Endothelial cell of umbilical vein (primary cell): Measurements from ENCODE around the gene EPHB6.

ENCODE experiments used
- EZH2 ChIP-seq: IDR thresholded peaks from 2 replicates; pipeline ENCODE4 v1.6.1; 2012; ENCODE audit warnings: borderline replicate concordance, low read depth, mild to moderate bottlenecking, moderate library complexity, low read length, inconsistent platforms; ENCODE audit not compliant: severe bottlenecking
- JUN ChIP-seq: IDR thresholded peaks from 2 replicates; pipeline ENCODE4 v1.6.1; 2011; ENCODE audit warnings: borderline replicate concordance, low read depth; ENCODE audit not compliant: insufficient read length, insufficient read depth
- POLR2A ChIP-seq: IDR thresholded peaks from 2 replicates; pipeline ENCODE4 v1.6.1; 2012; ENCODE audit warnings: low read depth, mild to moderate bottlenecking, control low read depth, low read length
- POLR2AphosphoS5 ChIP-seq: IDR thresholded peaks from 2 replicates; pipeline ENCODE4 v1.6.1; 2012; ENCODE audit warnings: low read depth, mild to moderate bottlenecking, control low read depth, low read length, moderate library complexity; ENCODE audit not compliant: insufficient read depth
- TF ChIP-seq, protein P1 (sequence below), 2 donors: IDR thresholded peaks; 1 replicate in 1 of 2; 2 replicates in 1 of 2; pipeline ENCODE4 v1.5.1; 2011; ENCODE audit warnings: low read length in 2 of 2, mild to moderate bottlenecking in 2 of 2, moderate library complexity in 2 of 2, control low read depth in 1 of 2, inconsistent platforms in 1 of 2, low read depth in 1 of 2; ENCODE audit not compliant: insufficient read depth in 1 of 2; ENCODE audit errors: extremely low read depth in 1 of 2

DNA sequence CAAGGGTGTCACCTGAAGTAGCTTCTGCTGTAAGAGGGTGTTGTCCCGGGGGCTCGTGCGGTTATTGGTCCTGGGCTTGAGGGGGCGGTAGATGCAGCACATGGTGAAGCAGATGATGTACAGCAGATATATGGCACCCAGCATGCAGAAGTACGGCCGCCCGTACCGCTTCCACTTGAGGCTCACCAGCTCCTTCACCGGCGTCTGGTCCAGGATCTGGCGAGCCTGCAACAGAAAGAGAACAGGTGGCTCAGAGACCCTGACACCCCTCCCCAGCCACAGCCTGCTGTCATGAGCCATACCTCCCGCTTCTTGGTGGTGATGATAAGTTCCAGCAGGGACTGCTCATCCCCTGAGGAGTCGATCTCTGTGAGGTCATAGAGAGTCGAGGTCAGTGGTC, 20.6 kb downstream of the EPHB6 start:
- no peak for TF ChIP-seq POLR2A
- TF ChIP-seq POLR2AphosphoS5, result no peak
- TF ChIP-seq, protein P1, sequence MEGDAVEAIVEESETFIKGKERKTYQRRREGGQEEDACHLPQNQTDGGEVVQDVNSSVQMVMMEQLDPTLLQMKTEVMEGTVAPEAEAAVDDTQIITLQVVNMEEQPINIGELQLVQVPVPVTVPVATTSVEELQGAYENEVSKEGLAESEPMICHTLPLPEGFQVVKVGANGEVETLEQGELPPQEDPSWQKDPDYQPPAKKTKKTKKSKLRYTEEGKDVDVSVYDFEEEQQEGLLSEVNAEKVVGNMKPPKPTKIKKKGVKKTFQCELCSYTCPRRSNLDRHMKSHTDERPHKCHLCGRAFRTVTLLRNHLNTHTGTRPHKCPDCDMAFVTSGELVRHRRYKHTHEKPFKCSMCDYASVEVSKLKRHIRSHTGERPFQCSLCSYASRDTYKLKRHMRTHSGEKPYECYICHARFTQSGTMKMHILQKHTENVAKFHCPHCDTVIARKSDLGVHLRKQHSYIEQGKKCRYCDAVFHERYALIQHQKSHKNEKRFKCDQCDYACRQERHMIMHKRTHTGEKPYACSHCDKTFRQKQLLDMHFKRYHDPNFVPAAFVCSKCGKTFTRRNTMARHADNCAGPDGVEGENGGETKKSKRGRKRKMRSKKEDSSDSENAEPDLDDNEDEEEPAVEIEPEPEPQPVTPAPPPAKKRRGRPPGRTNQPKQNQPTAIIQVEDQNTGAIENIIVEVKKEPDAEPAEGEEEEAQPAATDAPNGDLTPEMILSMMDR (IDR thresholded peaks at IDR 0.05; ENCODE audit: extremely low read depth in 1 of 2, insufficient read depth in 1 of 2, low read depth in 1 of 2, low read length in 2 of 2), result no peak
- no peak for TF ChIP-seq EZH2
- TF ChIP-seq JUN, result no peak
